Measurements from ENCODE around the gene CCDC177. TPM values are rescaled to one million over a fixed set of nuclear protein-coding genes. Genes with fewer than 3 reads are reported as not detected.

CCDC177 gene
- total and polyA plus RNA-seq, 2 donors from 2014 or later: not detected

- no peak for FAIRE-seq
- Histone ChIP-seq H3K4me1 (ENCODE audit: control insufficient read depth in 2 of 3, insufficient read depth in 2 of 3, low read depth in 1 of 3, low read length in 3 of 3) (no peaks in the 10 kb centered on the region), H3K27me3 (ENCODE audit: control insufficient read depth, insufficient read depth, low read length) (no peaks in the 10 kb centered on the region), H3K4me3 (ENCODE audit: low read length in 3 of 3) (no peak overlapping the region), H3K9ac (ENCODE audit: low read length in 3 of 3) (no peak overlapping the region), H3K27ac (ENCODE audit: low read depth in 2 of 2, low read length in 2 of 2) (no peak overlapping the region), H3K9me3 (ENCODE audit: control insufficient read depth in 2 of 3, insufficient read depth in 1 of 3, low read length in 3 of 3) (no peaks in the 10 kb centered on the region), H3K36me3 (ENCODE audit: control insufficient read depth in 2 of 3, insufficient read depth in 3 of 3, low read length in 3 of 3) (no peaks in the 10 kb centered on the region)
- intact Hi-C loops (cut with DNase I): no loop called here
- DNase-seq: no peak
- no peak for TF ChIP-seq CTCF (IDR thresholded peaks at IDR 0.05; ENCODE audit: borderline replicate concordance, extremely low read depth, insufficient read depth)
These were observed 15.9 kb downstream of the CCDC177 start for GRCh38 chr14:69558774-69559173.

- no peak overlapping the region for H3K9ac ChIP-seq (ENCODE audit: low read length in 3 of 3)
- H3K27ac ChIP-seq (ENCODE audit: low read depth in 2 of 2, low read length in 2 of 2): no peak overlapping the region
- intact Hi-C loops (cut with DNase I): no loop called here
- H3K36me3 ChIP-seq (ENCODE audit: control insufficient read depth in 2 of 3, insufficient read depth in 3 of 3, low read length in 3 of 3): no peaks in the 10 kb centered on the region
- FAIRE-seq (no peak), DNase-seq (no peak)
- no peaks in the 10 kb centered on the region for H3K9me3 ChIP-seq (ENCODE audit: control insufficient read depth in 2 of 3, insufficient read depth in 1 of 3, low read length in 3 of 3)
- no peak overlapping the region for H3K4me3 ChIP-seq (ENCODE audit: low read length in 3 of 3)
- no peaks in the 10 kb centered on the region for H3K27me3 ChIP-seq (ENCODE audit: control insufficient read depth, insufficient read depth, low read length)
- TF ChIP-seq CTCF (IDR thresholded peaks at IDR 0.05; ENCODE audit: borderline replicate concordance, extremely low read depth, insufficient read depth): no peak
- no peaks in the 10 kb centered on the region for H3K4me1 ChIP-seq (ENCODE audit: control insufficient read depth in 2 of 3, insufficient read depth in 2 of 3, low read depth in 1 of 3, low read length in 3 of 3)
These were observed 20.2 kb downstream of the CCDC177 start for GRCh38 chr14:69554500-69554899.

GRCh38 chr14:69553252-69553651 is 21.4 kb downstream of the CCDC177 start:
- intact Hi-C loops (cut with DNase I): no loop called here
- FAIRE-seq: no peak

More at GRCh38 chr14:69553252-69553651, 21.4 kb downstream of the CCDC177 start:
- no peak overlapping the region for H3K9ac ChIP-seq (ENCODE audit: low read length in 3 of 3)
- no peaks in the 10 kb centered on the region for H3K27me3 ChIP-seq (ENCODE audit: control insufficient read depth, insufficient read depth, low read length)
- no peaks in the 10 kb centered on the region for H3K4me1 ChIP-seq (ENCODE audit: control insufficient read depth in 2 of 3, insufficient read depth in 2 of 3, low read depth in 1 of 3, low read length in 3 of 3)
- no peak for DNase-seq
- H3K27ac ChIP-seq (ENCODE audit: low read depth in 2 of 2, low read length in 2 of 2): no peak overlapping the region
- H3K9me3 ChIP-seq (ENCODE audit: control insufficient read depth in 2 of 3, insufficient read depth in 1 of 3, low read length in 3 of 3): no peaks in the 10 kb centered on the region
- no peaks in the 10 kb centered on the region for H3K36me3 ChIP-seq (ENCODE audit: control insufficient read depth in 2 of 3, insufficient read depth in 3 of 3, low read length in 3 of 3)
- H3K4me3 ChIP-seq (ENCODE audit: low read length in 3 of 3): no peak overlapping the region
- no peak for TF ChIP-seq CTCF (IDR thresholded peaks at IDR 0.05; ENCODE audit: borderline replicate concordance, extremely low read depth, insufficient read depth)

All from kidney (tissue), 14 donors.